K562 (cell line): Measurements from ENCODE around the gene STOML3. TPM values are rescaled to one million over a fixed set of nuclear protein-coding genes. Genes with fewer than 3 reads are reported as not detected.

Experiments used
- ATAC-seq: fragments of 200-7000 bp; cut with Tn5 transposase; 3 replicates; pipeline ENCODE4 v1.9.1; 2020; ENCODE audit warnings: moderate library complexity
- BruUV-seq: library from RNA; stranded (reverse); fragments of 400-500 nt; replicated peaks from 2 replicates; lab custom pipeline; 2021; lab: Mats Ljungman, UMichigan
- CTCF ChIA-PET: fragments of 300-600 bp; formaldehyde crosslinking; extraction: SDS; loops from one replicate; lab custom pipeline; 2021; ENCODE audit warnings: low intra/inter-chr PET ratio; lab: Yijun Ruan, JAX
- POLR2A ChIA-PET: fragments of 300-600, 350-650 bp; sonication (Branson Sonifier 250); formaldehyde crosslinking; extraction: SDS; loops from one replicate; lab custom pipeline; 2021; ENCODE audit warnings: antibody characterized with exemption, inconsistent platforms; lab: Yijun Ruan, JAX
- DNase-seq, 4 experiments: peaks; one replicate each; pipeline versions ENCODE4 v3.0.0 to v3.0.0-alpha.2; 2011 to 2018; ENCODE audit warnings: low spot score in 3 of 4, mixed read lengths in 3 of 4; ENCODE audit errors: extremely low read depth in 1 of 4
- FAIRE-seq: peaks from 2 replicates; lab custom pipeline; 2011; peaks lifted over from hg19 to GRCh38; lab: Jason Lieb, UNC
- H2AFZ ChIP-seq: 2 replicates; pipeline ENCODE4 v1.6.0; 2011; ENCODE audit warnings: low read depth, low read length, control low read depth, inconsistent platforms
- H3K27ac ChIP-seq: fragments of 200-600 bp; 3 replicates; pipeline ENCODE4 v1.8.0; 2011; ENCODE audit warnings: low read depth, mild to moderate bottlenecking, control low read depth, inconsistent platforms, low read length, moderate library complexity, mixed read lengths; ENCODE audit errors: extremely low read depth
- H3K27me3 ChIP-seq, 2 experiments: fragments of 300-600 bp in 1 of 2; 2 replicates in 1 of 2; 3 replicates in 1 of 2; pipeline versions ENCODE4 v1.6.0 to v1.8.0; 2011; ENCODE audit warnings: inconsistent platforms in 2 of 2, low read length in 2 of 2, mild to moderate bottlenecking in 1 of 2, mixed read lengths in 1 of 2, moderate library complexity in 1 of 2; ENCODE audit not compliant: control insufficient read depth in 2 of 2, insufficient read depth in 2 of 2
- H3K36me3 ChIP-seq: fragments of 300-600 bp; 3 replicates; pipeline ENCODE4 v1.8.0; 2011; ENCODE audit warnings: mild to moderate bottlenecking, low read length, inconsistent platforms; ENCODE audit not compliant: control insufficient read depth, insufficient read depth
- H3K4me1 ChIP-seq, 2 experiments: fragments of 200-600 bp in 1 of 2; replicated peaks in 1 of 2; 2 replicates in 1 of 2; 3 replicates in 1 of 2; pipeline versions ENCODE4 v1.5.1 to v1.8.0; 2011; ENCODE audit warnings: inconsistent platforms in 2 of 2, low read length in 2 of 2, mild to moderate bottlenecking in 1 of 2, mixed read lengths in 1 of 2, moderate library complexity in 1 of 2; ENCODE audit not compliant: control insufficient read depth in 2 of 2, insufficient read depth in 2 of 2
- H3K4me2 ChIP-seq: 2 replicates; pipeline ENCODE4 v1.6.1; 2011; ENCODE audit warnings: low read length, control low read depth, inconsistent platforms, mixed read lengths; ENCODE audit not compliant: insufficient read depth
- H3K4me3 ChIP-seq: fragments of 200-600 bp; sonication (generic), shearing (Covaris generic); 2 replicates; pipeline ENCODE4 v1.5.1; 2016; ENCODE audit warnings: control low read depth, inconsistent platforms
- H3K79me2 ChIP-seq: fragments of 200-600 bp; 3 replicates; pipeline ENCODE4 v1.8.0; 2011; ENCODE audit warnings: low read length, inconsistent platforms; ENCODE audit not compliant: control insufficient read depth, insufficient read depth
- H3K9ac ChIP-seq, 2 experiments: 2 replicates each; pipeline versions ENCODE4 v1.6.0 to v1.6.1; 2011; ENCODE audit warnings: low read depth in 2 of 2, low read length in 2 of 2, control low read depth in 1 of 2, inconsistent platforms in 1 of 2, mild to moderate bottlenecking in 1 of 2, mixed read lengths in 1 of 2; ENCODE audit not compliant: insufficient read depth in 1 of 2
- H3K9me1 ChIP-seq: one replicate; pipeline ENCODE4 v1.6.0; 2011; ENCODE audit warnings: inconsistent platforms, mild to moderate bottlenecking, low read length, moderate library complexity; ENCODE audit not compliant: control insufficient read depth, insufficient read depth
- H3K9me3 ChIP-seq: replicated peaks from 2 replicates; pipeline ENCODE4 v1.5.1; 2011; ENCODE audit warnings: low read depth, low read length, inconsistent platforms; ENCODE audit not compliant: control insufficient read depth, insufficient read depth
- H4K20me1 ChIP-seq: replicated peaks from 2 replicates; pipeline ENCODE4 v1.6.1; 2011; ENCODE audit warnings: low read length, inconsistent platforms, mixed read lengths; ENCODE audit not compliant: control insufficient read depth, insufficient read depth
- ATF4 ChIP-seq: fragments of 450-650 bp; formaldehyde crosslinking; IDR thresholded peaks from 2 replicates; pipeline ENCODE4 v1.4.0; 2022; ENCODE audit warnings: mild to moderate bottlenecking, moderate library complexity
- C11orf30 ChIP-seq: fragments of 450-650 bp; IDR thresholded peaks from 2 replicates; pipeline ENCODE4 v1.6.1; 2016; ENCODE audit warnings: low read depth, mild to moderate bottlenecking
- DACH1 ChIP-seq: fragments of 450-650 bp; IDR thresholded peaks from 2 replicates; pipeline ENCODE4 v1.6.1; 2018; ENCODE audit not compliant: partially characterized antibody
- ETS2 ChIP-seq: IDR thresholded peaks from 2 replicates; pipeline ENCODE4 v1.6.1; 2016; ENCODE audit warnings: borderline replicate concordance, missing genetic modification characterization, mild to moderate bottlenecking, moderate library complexity, missing compliant biosample characterization; ENCODE audit not compliant: poor library complexity, severe bottlenecking
- FOXK1 ChIP-seq: sonication (generic); formaldehyde crosslinking; IDR thresholded peaks from 2 replicates; pipeline ENCODE4 v1.8.0; 2022; ENCODE audit warnings: missing genetic modification reagents, mild to moderate bottlenecking, borderline replicate concordance
- GABPA ChIP-seq: fragments of 200-800 bp; sonication (Bioruptor generic); conservative IDR thresholded peaks from 2 replicates; pipeline ENCODE4 v1.6.1; 2016; ENCODE audit warnings: low read depth, missing genetic modification characterization, missing compliant biosample characterization
- MAFF ChIP-seq: IDR thresholded peaks from 2 replicates; pipeline ENCODE4 v1.6.1; 2012; ENCODE audit warnings: low read length, improper control_type of control experiment
- MAFG ChIP-seq: fragments of 450-650 bp; conservative IDR thresholded peaks from 2 replicates; pipeline ENCODE4 v1.6.1; 2016; ENCODE audit warnings: missing genetic modification characterization, missing compliant biosample characterization
- MAFK ChIP-seq: IDR thresholded peaks from 2 replicates; pipeline ENCODE4 v1.6.1; 2011; ENCODE audit warnings: low read length, improper control_type of control experiment
- MBD2 ChIP-seq: sonication (generic); IDR thresholded peaks from 2 replicates; pipeline ENCODE4 v1.6.1; 2016; ENCODE audit warnings: low read depth, borderline replicate concordance
- PHF20 ChIP-seq: fragments of 450-650 bp; IDR thresholded peaks from 2 replicates; pipeline ENCODE4 v1.6.1; 2018; ENCODE audit not compliant: partially characterized antibody
- RBM14 ChIP-seq: fragments of 200-400 bp; formaldehyde crosslinking; IDR thresholded peaks from 2 replicates; pipeline ENCODE4 v1.6.1; 2018; ENCODE audit warnings: low read depth, mild to moderate bottlenecking, low read length, moderate library complexity, borderline replicate concordance; ENCODE audit not compliant: insufficient read depth
- RFX5 ChIP-seq: IDR thresholded peaks from 2 replicates; pipeline ENCODE4 v1.6.1; 2011; ENCODE audit warnings: low read depth, mild to moderate bottlenecking, improper control_type of control experiment, low read length
- THRAP3 ChIP-seq: fragments of 450-650 bp; IDR thresholded peaks from 2 replicates; pipeline ENCODE4 v1.6.1; 2016; ENCODE audit warnings: mild to moderate bottlenecking, inconsistent platforms, borderline replicate concordance
- U2AF1 ChIP-seq: fragments of 200-400 bp; formaldehyde crosslinking; optimal IDR thresholded peaks from 2 replicates; pipeline ENCODE3; 2017; ENCODE audit warnings: mild to moderate bottlenecking, low read depth, low read length, moderate library complexity
- ZNF316 ChIP-seq: fragments of 450-650 bp; IDR thresholded peaks from 2 replicates; pipeline ENCODE4 v1.6.1; 2016
- ZNF785 ChIP-seq: fragments of 250-450 bp; sonication (Bioruptor Pico); IDR thresholded peaks from 2 replicates; pipeline ENCODE4 v1.4.0; 2020; ENCODE audit warnings: mild to moderate bottlenecking
- WGBS: fragments of 100-300 bp; shearing (Covaris generic); methylation state at CpG from one replicate; pipeline ENCODE4 v1.1.6; 2016; ENCODE audit warnings: low coverage, mixed read lengths; ENCODE audit not compliant: insufficient coverage; ENCODE audit errors: missing lambda C conversion rate; 5-methylcytosine and 5-hydroxymethylcytosine counted together
- in situ Hi-C: fragments of 300-500 bp; cut with MboI; formaldehyde crosslinking; loops from 4 replicates; pipeline ENCODE4 v1.15.0; 2018; ENCODE audit warnings: inconsistent platforms, mixed read lengths
- intact Hi-C: fragments of 100-400 bp; cut with micrococcal nuclease; formaldehyde crosslinking; loops from 2 replicates; pipeline ENCODE4 v1.14.2; 2022
- polyA plus RNA-seq, 8 experiments: library from polyadenylated mRNA; depleted of rRNA in 4 of 8; stranded (reverse) in 5 of 8; unstranded in 3 of 8; fragments of >200 nt; fragmentation: Nextera tagmentation in 2 of 8; fragmentation: Illumina TruSeq in 1 of 8; extraction: Ambion mirVana in 2 of 8; extraction: Trizol in 1 of 8; gene quantifications; 2 replicates each; pipeline versions ENCODE4 v1.2.1 to v1.2.3, GENCODE V29; 2011 to 2014; ENCODE audit warnings: inconsistent platforms in 1 of 8, missing spikeins in 1 of 8
- total RNA-seq, 7 experiments: library from RNA; depleted of rRNA in 6 of 7; stranded (reverse); fragments of >200 nt in 6 of 7; fragmentation: Illumina TruSeq in 2 of 7; extraction: Trizol in 2 of 7; gene quantifications; 2 replicates each; pipeline versions ENCODE4 v1.2.1 to v1.2.3, GENCODE V29; 2011 to 2021; ENCODE audit warnings: low replicate concordance in 1 of 7
- TF ChIP-seq, protein P1 (sequence below): sonication (generic); formaldehyde crosslinking; IDR thresholded peaks from 2 replicates; pipeline ENCODE4 v1.8.0; 2022; ENCODE audit warnings: mild to moderate bottlenecking, missing genetic modification reagents

STOML3 gene
- total and polyA plus RNA-seq, 9 of the 15 experiments (the other 6 are each of a cell fraction or from before 2014, with no cell fraction given), result 0.04 TPM; not detected in 8

DNA sequence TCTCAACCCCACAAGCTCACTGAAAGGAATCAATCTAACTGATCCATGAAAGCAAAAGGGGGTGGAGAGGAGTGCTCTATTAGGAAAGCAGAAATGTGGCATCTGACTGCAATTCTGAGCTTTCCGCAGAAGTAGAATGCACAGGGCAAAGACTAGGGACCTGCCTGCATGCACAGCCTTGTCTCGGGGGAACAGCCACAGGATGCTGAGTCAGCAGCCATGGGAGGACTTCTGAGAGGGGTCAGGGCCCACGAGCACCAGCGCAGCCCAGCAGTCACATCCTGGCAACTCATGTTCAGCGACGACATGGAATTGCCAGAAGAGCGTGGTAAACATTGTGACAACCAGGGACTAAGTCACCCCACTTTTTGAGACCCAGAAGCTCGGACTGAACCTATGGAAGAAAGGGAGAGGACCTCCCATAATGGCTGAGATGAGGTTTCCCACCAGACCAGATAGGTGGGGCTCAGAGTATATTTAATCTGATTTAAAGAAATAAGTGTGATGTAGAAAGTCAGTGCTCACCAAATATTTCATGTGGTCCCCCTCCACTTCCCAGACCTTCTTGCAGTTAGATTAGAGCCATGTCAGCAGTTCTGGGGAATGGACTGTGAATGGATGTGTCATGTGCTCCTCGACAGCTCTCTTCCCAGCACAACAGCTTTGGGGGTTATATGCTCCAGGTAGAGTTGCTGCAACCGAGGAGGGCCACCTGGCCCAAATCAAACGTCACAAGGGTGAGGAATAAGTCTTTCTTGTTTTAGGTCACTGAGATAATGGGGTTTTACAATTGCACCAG, 32.6 kb downstream of the STOML3 start:
- DNase-seq (no peak), FAIRE-seq (no peak), ATAC-seq (no peak)
- no peak overlapping the region for H2AFZ ChIP-seq
- TF ChIP-seq MAFG (tag) (peak; percentile 28; the same call in 1 of the 2 replicates), PHF20 (no peak), GABPA (tag) (no peak), DACH1 (no peak), ATF4 (CRISPR knock-in tag) (no peak), MAFK (peak; percentile 54; the same call in 1 of the 2 replicates), U2AF1 (no peak), RBM14 (no peak), C11orf30 (peak; percentile 59; the same call in 1 of the 2 replicates), ETS2 (no peak), ZNF316 (peak; percentile 33), THRAP3 (no peak), FOXK1 (CRISPR knock-in tag) (no peak), MBD2 (no peak), MAFF (peak; percentile 45), RFX5 (no peak), ZNF785 (no peak)
- TF ChIP-seq, protein P1, sequence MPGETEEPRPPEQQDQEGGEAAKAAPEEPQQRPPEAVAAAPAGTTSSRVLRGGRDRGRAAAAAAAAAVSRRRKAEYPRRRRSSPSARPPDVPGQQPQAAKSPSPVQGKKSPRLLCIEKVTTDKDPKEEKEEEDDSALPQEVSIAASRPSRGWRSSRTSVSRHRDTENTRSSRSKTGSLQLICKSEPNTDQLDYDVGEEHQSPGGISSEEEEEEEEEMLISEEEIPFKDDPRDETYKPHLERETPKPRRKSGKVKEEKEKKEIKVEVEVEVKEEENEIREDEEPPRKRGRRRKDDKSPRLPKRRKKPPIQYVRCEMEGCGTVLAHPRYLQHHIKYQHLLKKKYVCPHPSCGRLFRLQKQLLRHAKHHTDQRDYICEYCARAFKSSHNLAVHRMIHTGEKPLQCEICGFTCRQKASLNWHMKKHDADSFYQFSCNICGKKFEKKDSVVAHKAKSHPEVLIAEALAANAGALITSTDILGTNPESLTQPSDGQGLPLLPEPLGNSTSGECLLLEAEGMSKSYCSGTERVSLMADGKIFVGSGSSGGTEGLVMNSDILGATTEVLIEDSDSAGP (CRISPR knock-in tag), result no peak
- in situ Hi-C loops, result loop anchor here (25.0 kb wide), 1 partner anchor 654 kb away; the partner anchor contains the start of gene LHFPL6
- no peak overlapping the region for H3K9ac ChIP-seq
- no peak overlapping the region for H3K4me2 ChIP-seq
- no peaks in the 10 kb centered on the region for H3K79me2 ChIP-seq
- H3K9me1 ChIP-seq, result no peaks in the 10 kb centered on the region
- H4K20me1 ChIP-seq, result no peaks in the 10 kb centered on the region
- no TSS peak for BruUV-seq
- ChIA-PET POLR2A (no interaction called here), CTCF (no interaction called here)
- H3K9me3 ChIP-seq, result no peaks in the 10 kb centered on the region
- H3K27me3 ChIP-seq, result no peaks in the 10 kb centered on the region
- no peak overlapping the region for H3K4me3 ChIP-seq
- no peaks in the 10 kb centered on the region for H3K4me1 ChIP-seq
- 1% methylated on average over 11 of the region's 11 CpGs for WGBS
- intact Hi-C loops, result no loop called here
- H3K27ac ChIP-seq, result no peak overlapping the region
- no peaks in the 10 kb centered on the region for H3K36me3 ChIP-seq
